ENCODE measurements around the gene NKD1. TPM values are rescaled to one million over a fixed set of nuclear protein-coding genes. Genes with fewer than 3 reads are reported as not detected.

NKD1 gene
- total and polyA plus RNA-seq, 2 of the 8 experiments (the other 6 are each of a cell fraction or from before 2014, with no cell fraction given), result 0.70 to 4.5 TPM

- Histone ChIP-seq H3K36me3 (ENCODE audit: control insufficient read depth in 2 of 4, insufficient read depth in 4 of 4, low read length in 3 of 4) (no peaks in the 10 kb centered on the region), H3K9me3 (ENCODE audit: insufficient read depth in 2 of 2, low read depth in 1 of 2, low read length in 1 of 2) (no peaks in the 10 kb centered on the region), H3K4ac (replicated peaks; ENCODE audit: insufficient read length, low read depth, low read length) (peak overlapping the region; percentile 13), H2BK12ac (ENCODE audit: low read depth, low read length) (0 out of 2 replicates have a peak overlapping the region, but pooled peaks have one; percentile 14), H4K5ac (ENCODE audit: insufficient read length, low read depth, low read length) (no peak overlapping the region), H2BK20ac (ENCODE audit: low read length) (no peak overlapping the region), H3K27me3 (replicated peaks in 1 of 4; ENCODE audit: control insufficient read depth in 3 of 4, extremely low read depth in 1 of 4, insufficient read depth in 3 of 4, low read length in 3 of 4) (peaks cover 0 to 1% (median 0%) of the 10 kb centered on the region in 4 experiments; a peak in 1 of 7 replicates), H2BK5ac (ENCODE audit: low read depth, low read length) (0 out of 2 replicates have a peak overlapping the region, but pooled peaks have one; percentile 10), H3K9ac (replicated peaks in 1 of 4; ENCODE audit: extremely low read depth in 1 of 4, low read depth in 3 of 4, low read length in 3 of 4) (no peak overlapping the region), H3K56ac (replicated peaks; ENCODE audit: insufficient read length, low read depth, low read length) (no peak overlapping the region), H3K79me2 (ENCODE audit: control insufficient read depth in 1 of 2, insufficient read depth in 2 of 2, low read length in 2 of 2) (no peaks in the 10 kb centered on the region), H3K18ac (ENCODE audit: extremely low read depth, low read length) (no peak overlapping the region), H2BK120ac (replicated peaks; ENCODE audit: low read depth, low read length) (no peak overlapping the region), H3K27ac (ENCODE audit: low read depth, low read length) (no peak overlapping the region), H3K23ac (ENCODE audit: insufficient read length) (no peak overlapping the region), H4K20me1 (replicated peaks in 1 of 2; ENCODE audit: control insufficient read depth in 1 of 2, insufficient read depth in 2 of 2, low read length in 2 of 2) (no peaks in the 10 kb centered on the region), H3K23me2 (ENCODE audit: low read depth, low read length) (no peaks in the 10 kb centered on the region), H3K4me3 (ENCODE audit: extremely low read depth in 1 of 4, insufficient read depth in 2 of 4, low read depth in 3 of 4, low read length in 4 of 4) (no peak overlapping the region), H3K4me1 (replicated peaks in 1 of 4; ENCODE audit: control insufficient read depth in 3 of 4, insufficient read depth in 4 of 4, low read length in 3 of 4) (peaks cover 4 to 18% (median 7%) of the 10 kb centered on the region in 4 experiments; a peak in 6 of 7 replicates), H4K8ac (ENCODE audit: extremely low read depth, insufficient read depth, low read length) (no peak overlapping the region; the same call in 1 of the 2 replicates), H2BK15ac (ENCODE audit: low read length) (no peak overlapping the region), H4K91ac (replicated peaks; ENCODE audit: insufficient read length, low read length) (no peak overlapping the region), H3K4me2 (ENCODE audit: insufficient read depth in 1 of 2, low read depth in 2 of 2, low read length in 2 of 2) (no peak overlapping the region), H3K79me1 (ENCODE audit: low read depth, low read length) (no peaks in the 10 kb centered on the region), H2AK5ac (ENCODE audit: low read depth, low read length) (no peak overlapping the region), H2AFZ (ENCODE audit: low read length) (no peak overlapping the region), H3K14ac (ENCODE audit: insufficient read length) (no peak overlapping the region)
- POLR2A ChIA-PET (ENCODE audit: partially characterized antibody), result interaction anchor here (1.5 kb wide), 1 partner anchor 18 kb away, joined by 5 read pairs; no protein-coding TSS in a partner anchor
- no peak for FAIRE-seq
- DNase-seq (ENCODE audit: low read depth in 1 of 2, low spot score in 2 of 2), result no peak
- 90% methylated on average over 9 of the region's 9 CpGs; no CpG with 5 or more reads in 1 of the 2 experiments for WGBS, 2 experiments (ENCODE audit: extremely low coverage in 1 of 2, insufficient coverage in 1 of 2, insufficient read length in 1 of 2, insufficient replicate concordance in 2 of 2, low coverage in 1 of 2, low lambda C conversion rate in 2 of 2, missing lambda C conversion rate in 1 of 2)
- TF ChIP-seq TAF7 (optimal IDR thresholded peaks at IDR 0.05; ENCODE audit: borderline replicate concordance, low read depth, low read length), result no peak
- CTCF ChIA-PET (ENCODE audit: partially characterized antibody), result interaction anchor here (0.8 to 11.1 kb wide), 15 partner anchors 8 to 230 kb away, joined by 3 to 100 read pairs (median 6); no protein-coding TSS in a partner anchor
These were observed 63.2 kb downstream of the NKD1 start for GRCh38 chr16:50611332-50611934.

Measured in H1 (cell line).